Measurements from ENCODE around the gene HAL. TPM values are rescaled to one million over a fixed set of nuclear protein-coding genes. Genes with fewer than 3 reads are reported as not detected.

Gene HAL
- total RNA-seq, 2 donors from 2014 or later: 0.53 to 2.2 TPM

DNA sequence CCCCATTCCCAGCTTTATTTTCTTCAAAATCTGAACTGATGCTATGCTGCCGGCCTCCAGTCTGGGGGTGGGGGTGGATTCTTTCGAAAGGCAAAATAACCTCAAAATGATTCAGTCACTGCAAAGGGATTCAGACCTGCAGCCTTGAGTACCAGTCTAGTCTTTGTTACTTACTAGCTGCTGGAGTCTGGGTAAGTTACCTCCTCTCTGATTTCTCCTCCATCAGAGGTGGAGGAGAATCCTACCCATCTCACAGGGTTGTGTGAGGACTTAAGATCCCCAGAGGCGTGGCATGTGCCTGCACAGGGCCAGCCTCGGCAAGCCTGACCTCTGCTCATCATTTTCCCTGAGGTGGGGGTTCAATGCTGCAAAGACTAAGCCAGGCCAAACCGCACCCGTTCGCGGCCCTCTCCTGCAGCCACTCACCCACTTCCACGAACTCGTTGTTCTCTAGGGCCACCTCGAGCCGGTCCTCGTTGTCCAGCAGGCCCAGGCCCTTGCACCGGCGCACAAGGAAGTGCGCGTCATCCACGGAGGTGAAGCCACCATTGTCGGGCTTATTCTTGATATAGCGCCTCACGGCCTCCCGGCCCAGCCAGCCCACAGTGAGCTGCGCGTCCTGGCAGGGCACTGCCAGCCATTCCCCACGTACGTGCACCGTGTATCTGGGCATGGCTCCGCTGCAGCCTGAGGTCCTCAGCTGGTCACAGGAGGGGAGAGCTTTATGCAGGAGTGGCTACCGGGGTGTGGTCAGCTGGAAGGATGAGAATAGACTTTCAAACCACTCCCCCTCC lies 709 bp downstream of the HAL start:
- no peaks in the 10 kb centered on the region for H3K27me3 Mint-ChIP-seq
- peaks cover 15% of the 10 kb centered on the region for H3K36me3 Mint-ChIP-seq (ENCODE audit: low read depth)

DNA sequence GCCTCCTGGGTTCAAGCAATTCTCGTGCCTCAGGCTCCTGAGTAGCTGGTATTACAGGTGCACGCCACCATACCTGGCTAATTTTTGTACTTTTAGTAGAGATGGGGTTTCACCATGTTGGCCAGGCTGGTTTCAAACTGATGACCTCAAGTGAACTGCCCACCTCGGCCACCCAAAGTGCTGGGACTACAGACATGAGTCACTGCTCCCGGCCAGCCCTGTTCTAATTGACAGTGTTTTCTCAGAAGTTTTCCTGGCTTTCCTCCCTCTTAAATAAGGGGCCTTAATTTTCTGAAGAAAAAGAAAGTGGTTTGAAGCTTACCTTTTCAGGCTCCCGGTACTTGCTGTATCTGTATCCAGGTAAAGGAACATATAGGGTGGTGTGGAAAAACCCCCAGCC lies 1.7 kb downstream of the HAL start:
- ATAC-seq (replicated peaks): no peak
- H3K9me3 Mint-ChIP-seq: no peaks in the 10 kb centered on the region
- no peaks in the 10 kb centered on the region for H3K27me3 Mint-ChIP-seq
- no peak overlapping the region for H3K27ac Mint-ChIP-seq
- no peak overlapping the region for H3K4me3 Mint-ChIP-seq
- H3K4me1 Mint-ChIP-seq: peaks cover 7% of the 10 kb centered on the region
- H3K36me3 Mint-ChIP-seq (ENCODE audit: low read depth): peaks cover 6% of the 10 kb centered on the region

More for the DNA sequence above, 709 bp downstream of the HAL start:
- peaks cover 7% of the 10 kb centered on the region for H3K4me1 Mint-ChIP-seq
- H3K9me3 Mint-ChIP-seq: no peaks in the 10 kb centered on the region
- no peak overlapping the region for H3K27ac Mint-ChIP-seq
- no peak for ATAC-seq (replicated peaks)
- no peak overlapping the region for H3K4me3 Mint-ChIP-seq

- peaks cover 6% of the 10 kb centered on the region for H3K36me3 Mint-ChIP-seq (ENCODE audit: low read depth)
- H3K9me3 Mint-ChIP-seq: no peaks in the 10 kb centered on the region
- peaks cover 1% of the 10 kb centered on the region for H3K27me3 Mint-ChIP-seq
- no peak for ATAC-seq (replicated peaks)
- H3K27ac Mint-ChIP-seq: no peak overlapping the region
- peaks cover 6% of the 10 kb centered on the region for H3K4me1 Mint-ChIP-seq
- H3K4me3 Mint-ChIP-seq: no peak overlapping the region
Measured at GRCh38 chr12:95993907-95994306, 2.2 kb downstream of the HAL start.

DNA sequence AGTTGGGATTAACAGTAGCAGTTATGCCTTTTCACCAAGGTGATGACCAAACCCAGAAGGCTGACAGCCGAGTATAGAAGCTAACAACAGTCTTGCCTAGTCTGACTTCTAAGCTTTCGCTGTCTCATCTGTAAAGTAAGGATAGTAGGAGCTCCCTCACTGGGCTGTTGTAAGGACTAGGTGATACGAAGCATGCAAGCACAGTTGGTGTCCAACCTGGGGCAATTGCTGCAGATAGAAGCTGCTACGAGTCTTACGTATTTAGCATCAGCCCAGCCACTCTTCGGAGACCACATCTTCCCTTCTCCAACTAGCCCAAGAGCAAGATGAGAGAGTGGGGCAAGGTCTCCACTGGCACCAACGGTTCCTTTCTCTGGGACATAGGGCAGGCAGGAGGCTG lies 6.0 kb downstream of the HAL start:
- Mint-ChIP-seq H3K9me3 (no peaks in the 10 kb centered on the region), H3K4me1 (no peaks in the 10 kb centered on the region), H3K4me3 (no peak overlapping the region), H3K36me3 (ENCODE audit: low read depth) (no peaks in the 10 kb centered on the region), H3K27me3 (peaks cover 4% of the 10 kb centered on the region), H3K27ac (no peak overlapping the region)
- ATAC-seq (replicated peaks): no peak

DNA sequence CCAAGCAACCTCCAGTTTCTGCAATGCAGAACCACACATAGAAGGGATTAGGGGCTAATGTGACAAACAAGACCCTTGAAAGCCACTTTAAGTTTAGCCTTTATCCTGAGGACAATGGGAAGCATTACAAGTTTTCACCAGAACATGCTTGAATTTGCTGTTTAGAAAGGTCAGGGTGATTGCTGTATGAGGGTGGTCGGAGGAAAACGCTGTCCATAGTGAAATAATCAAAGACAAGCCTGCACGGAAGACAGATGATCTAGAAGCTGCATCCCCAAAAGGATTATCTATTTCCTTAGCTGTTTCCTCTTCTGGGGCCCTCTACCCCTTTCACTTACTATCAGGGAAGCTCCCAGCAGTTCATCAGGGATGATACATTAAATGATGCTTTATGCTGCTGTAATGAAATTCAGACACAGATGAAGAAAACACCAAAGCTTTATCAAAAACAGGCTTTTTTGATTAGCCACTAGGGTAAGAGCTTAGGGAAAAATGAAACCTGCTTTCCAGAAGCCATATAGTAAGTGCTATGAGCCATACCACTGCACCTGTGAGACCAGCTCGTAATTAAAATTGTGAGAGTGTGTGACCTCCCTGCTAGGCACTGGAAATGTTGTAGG lies 6.5 kb downstream of the HAL start:
- H3K9me3 Mint-ChIP-seq: no peaks in the 10 kb centered on the region
- no peaks in the 10 kb centered on the region for H3K36me3 Mint-ChIP-seq (ENCODE audit: low read depth)
- H3K27me3 Mint-ChIP-seq: peaks cover 4% of the 10 kb centered on the region
- H3K27ac Mint-ChIP-seq: no peak overlapping the region
- no peaks in the 10 kb centered on the region for H3K4me1 Mint-ChIP-seq
- no peak for ATAC-seq (replicated peaks)
- no peak overlapping the region for H3K4me3 Mint-ChIP-seq

GRCh38 chr12:95988506-95989275 lies 7.5 kb downstream of the HAL start:
- Mint-ChIP-seq H3K27ac (no peak overlapping the region), H3K4me1 (no peaks in the 10 kb centered on the region), H3K9me3 (no peaks in the 10 kb centered on the region), H3K36me3 (ENCODE audit: low read depth) (no peaks in the 10 kb centered on the region), H3K4me3 (no peak overlapping the region), H3K27me3 (peaks cover 4% of the 10 kb centered on the region)
- no peak for ATAC-seq (replicated peaks)

DNA sequence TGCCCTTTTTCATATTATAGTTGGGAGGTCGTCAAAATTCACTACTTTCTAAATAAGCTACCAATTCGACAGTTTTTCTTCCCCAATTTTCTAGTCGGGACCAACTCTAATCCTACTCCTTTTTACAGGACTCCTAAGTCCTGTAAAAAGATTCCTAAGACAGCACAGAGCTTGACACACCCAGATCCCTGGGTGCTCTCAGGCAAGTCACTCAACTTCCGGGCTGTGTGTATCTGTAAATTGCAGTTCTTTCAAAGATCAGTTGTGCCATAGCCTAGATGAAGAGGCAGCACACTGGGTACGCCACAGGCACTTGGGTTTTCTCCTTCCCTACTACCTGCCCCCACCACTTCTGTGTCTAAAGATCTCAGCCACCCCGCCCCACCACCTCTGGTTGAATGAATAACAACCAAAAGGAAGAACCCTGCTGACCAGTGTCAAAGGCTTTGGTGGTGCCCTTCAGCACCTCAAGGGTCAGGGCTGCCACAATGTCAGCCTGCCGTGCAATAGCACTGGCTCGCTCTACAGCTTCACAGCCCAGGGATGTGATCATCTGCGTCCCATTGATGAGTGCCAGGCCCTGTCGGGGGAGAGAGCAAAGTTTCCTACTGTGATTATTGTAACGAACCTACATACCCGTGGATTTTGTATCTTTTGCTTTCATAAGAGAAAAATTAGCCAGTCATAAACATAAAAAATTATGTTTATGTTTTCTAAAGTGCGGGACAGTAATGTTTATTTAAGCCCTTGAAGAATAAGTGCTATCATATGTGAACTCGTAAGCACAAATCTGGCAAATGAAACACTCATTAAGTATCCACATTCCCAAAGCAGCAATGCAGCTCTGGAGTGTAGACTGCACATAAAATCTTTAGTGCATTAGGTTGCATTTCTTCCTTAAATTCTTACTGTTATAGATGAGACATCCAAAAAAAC lies 9.2 kb downstream of the HAL start:
- H3K27ac Mint-ChIP-seq: no peak overlapping the region
- no peak for ATAC-seq (replicated peaks)
- no peaks in the 10 kb centered on the region for H3K4me1 Mint-ChIP-seq
- no peaks in the 10 kb centered on the region for H3K9me3 Mint-ChIP-seq
- no peak overlapping the region for H3K4me3 Mint-ChIP-seq
- peaks cover 4% of the 10 kb centered on the region for H3K27me3 Mint-ChIP-seq
- no peaks in the 10 kb centered on the region for H3K36me3 Mint-ChIP-seq (ENCODE audit: low read depth)

DNA sequence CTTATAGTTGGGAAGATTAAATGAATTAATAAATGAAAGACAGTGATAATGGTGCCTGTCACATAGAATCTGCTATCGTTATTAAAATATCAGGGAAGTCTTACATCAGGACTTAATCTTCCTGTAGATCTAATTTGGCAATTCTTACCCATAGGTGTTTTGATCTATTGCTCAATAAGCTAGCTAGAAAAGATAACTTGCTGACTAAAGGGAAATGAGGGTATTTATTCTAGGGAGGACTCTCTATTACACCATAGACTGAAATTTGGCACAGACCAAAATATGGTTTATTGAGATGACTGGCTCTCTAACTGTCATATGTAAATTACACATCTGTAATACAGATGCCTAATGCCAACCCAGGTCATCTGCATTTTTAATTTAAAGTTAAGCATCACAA lies 11.5 kb downstream of the HAL start:
- no peaks in the 10 kb centered on the region for H3K9me3 Mint-ChIP-seq
- no peaks in the 10 kb centered on the region for H3K4me1 Mint-ChIP-seq

GRCh38 chr12:95982602-95983001 lies 13.5 kb downstream of the HAL start:
- Mint-ChIP-seq H3K9me3 (no peaks in the 10 kb centered on the region), H3K4me1 (no peaks in the 10 kb centered on the region), H3K27me3 (no peaks in the 10 kb centered on the region), H3K36me3 (ENCODE audit: low read depth) (no peaks in the 10 kb centered on the region), H3K27ac (no peak overlapping the region), H3K4me3 (no peak overlapping the region)
- no peak for ATAC-seq (replicated peaks)

More for the DNA sequence above, 11.5 kb downstream of the HAL start:
- no peak overlapping the region for H3K4me3 Mint-ChIP-seq
- H3K27ac Mint-ChIP-seq: no peak overlapping the region
- ATAC-seq (replicated peaks): no peak
- H3K36me3 Mint-ChIP-seq (ENCODE audit: low read depth): no peaks in the 10 kb centered on the region
- H3K27me3 Mint-ChIP-seq: peaks cover 4% of the 10 kb centered on the region

- ATAC-seq (replicated peaks): no peak
- no peaks in the 10 kb centered on the region for H3K4me1 Mint-ChIP-seq
- no peaks in the 10 kb centered on the region for H3K36me3 Mint-ChIP-seq (ENCODE audit: low read depth)
- no peaks in the 10 kb centered on the region for H3K27me3 Mint-ChIP-seq
- no peaks in the 10 kb centered on the region for H3K9me3 Mint-ChIP-seq
- no peak overlapping the region for H3K27ac Mint-ChIP-seq
- H3K4me3 Mint-ChIP-seq: no peak overlapping the region
Measured at GRCh38 chr12:95980437-95980836, 15.7 kb downstream of the HAL start.

DNA sequence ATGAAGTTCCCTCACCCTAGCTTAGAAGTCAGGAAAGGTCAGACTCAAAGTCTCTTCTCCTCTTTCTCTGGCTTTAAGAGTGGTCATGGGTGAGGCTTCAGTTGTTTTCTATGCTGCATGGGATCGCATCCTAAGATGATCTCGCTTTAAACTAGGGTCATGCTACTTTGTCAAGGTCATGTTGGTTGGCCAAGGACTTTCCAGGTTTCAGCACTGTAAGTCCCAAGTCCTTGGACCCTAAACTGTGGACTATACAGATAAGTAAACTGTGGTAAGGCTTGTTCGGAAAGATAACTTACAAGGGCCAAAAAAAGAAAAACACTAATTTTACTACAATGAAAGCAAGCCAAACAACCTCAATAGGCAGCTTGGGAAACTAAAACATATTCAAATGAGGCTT lies 17.4 kb downstream of the HAL start:
- Mint-ChIP-seq H3K36me3 (ENCODE audit: low read depth) (no peaks in the 10 kb centered on the region), H3K27me3 (no peaks in the 10 kb centered on the region), H3K4me3 (no peak overlapping the region), H3K4me1 (no peaks in the 10 kb centered on the region), H3K9me3 (no peaks in the 10 kb centered on the region), H3K27ac (no peak overlapping the region)
- ATAC-seq (replicated peaks): no peak

GRCh38 chr12:95978351-95978750 lies 17.8 kb downstream of the HAL start:
- Mint-ChIP-seq H3K27me3 (no peaks in the 10 kb centered on the region), H3K4me1 (no peaks in the 10 kb centered on the region), H3K9me3 (no peaks in the 10 kb centered on the region), H3K36me3 (ENCODE audit: low read depth) (no peaks in the 10 kb centered on the region), H3K4me3 (no peak overlapping the region), H3K27ac (no peak overlapping the region)
- ATAC-seq (replicated peaks): no peak

DNA sequence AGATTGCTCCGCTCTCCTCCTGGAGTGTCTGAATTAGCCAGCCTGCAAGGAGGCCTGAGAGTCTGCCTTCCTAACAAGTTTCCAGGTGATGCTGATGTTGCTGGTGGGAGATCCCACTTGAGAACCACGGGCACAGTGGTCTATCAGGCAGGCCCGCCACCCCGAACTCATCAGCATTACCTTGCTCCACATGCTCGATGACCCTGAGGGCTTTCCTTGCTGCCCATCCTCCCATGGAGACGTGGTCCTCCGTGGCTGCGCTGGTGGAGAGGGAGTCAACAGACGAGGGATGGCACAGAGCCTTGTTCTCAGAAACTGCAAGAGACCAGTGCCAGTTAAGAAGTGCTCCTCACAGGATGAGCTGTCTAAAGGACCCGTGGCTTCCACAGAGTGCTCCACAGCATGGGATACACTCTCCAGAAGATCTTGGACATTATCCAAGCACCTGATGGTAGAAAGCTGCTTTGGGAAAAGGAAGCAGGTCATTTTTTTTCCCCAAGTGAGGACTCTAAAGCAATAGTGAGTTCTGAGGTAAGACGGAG lies 18.3 kb downstream of the HAL start:
- H3K27me3 Mint-ChIP-seq: no peaks in the 10 kb centered on the region
- H3K36me3 Mint-ChIP-seq (ENCODE audit: low read depth): no peaks in the 10 kb centered on the region
- ATAC-seq (replicated peaks): no peak
- H3K9me3 Mint-ChIP-seq: no peaks in the 10 kb centered on the region
- H3K4me3 Mint-ChIP-seq: no peak overlapping the region
- no peak overlapping the region for H3K27ac Mint-ChIP-seq
- no peaks in the 10 kb centered on the region for H3K4me1 Mint-ChIP-seq

DNA sequence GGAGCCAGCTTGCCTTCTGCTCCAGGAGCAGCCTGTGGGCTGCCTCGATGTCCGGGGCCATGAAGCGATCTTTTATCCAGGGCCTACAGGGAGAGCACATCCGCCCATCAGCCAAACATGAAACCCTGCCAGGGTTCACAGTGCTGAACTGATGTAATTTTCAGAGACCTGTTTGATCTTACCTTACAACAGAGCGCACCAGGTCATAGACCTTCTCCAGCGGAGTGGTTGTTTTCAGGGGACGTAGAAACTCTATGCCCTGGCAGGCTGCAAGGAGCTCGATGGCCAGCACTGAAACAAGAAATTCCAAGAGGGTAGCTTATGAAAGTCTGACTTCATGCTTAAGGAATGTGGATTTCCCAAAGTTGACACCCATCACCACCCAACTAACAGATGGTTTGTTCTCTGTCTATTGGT lies 19.7 kb downstream of the HAL start:
- Mint-ChIP-seq H3K36me3 (ENCODE audit: low read depth) (no peaks in the 10 kb centered on the region), H3K9me3 (no peaks in the 10 kb centered on the region), H3K4me3 (no peak overlapping the region), H3K27me3 (no peaks in the 10 kb centered on the region), H3K27ac (no peak overlapping the region), H3K4me1 (no peaks in the 10 kb centered on the region)
- no peak for ATAC-seq (replicated peaks)
